C4-2B (cell line): Measurements from ENCODE around the gene AHR.

ENCODE experiments used
- ZFX ChIP-seq: fragments of 450-650 bp; IDR thresholded peaks from 2 replicates; pipeline ENCODE4 v1.6.1; 2017
- TF ChIP-seq, protein P1 (sequence below): fragments of 450-650 bp; conservative IDR thresholded peaks from 2 replicates; pipeline ENCODE4 v1.5.1; 2017; ENCODE audit warnings: mild to moderate bottlenecking

DNA sequence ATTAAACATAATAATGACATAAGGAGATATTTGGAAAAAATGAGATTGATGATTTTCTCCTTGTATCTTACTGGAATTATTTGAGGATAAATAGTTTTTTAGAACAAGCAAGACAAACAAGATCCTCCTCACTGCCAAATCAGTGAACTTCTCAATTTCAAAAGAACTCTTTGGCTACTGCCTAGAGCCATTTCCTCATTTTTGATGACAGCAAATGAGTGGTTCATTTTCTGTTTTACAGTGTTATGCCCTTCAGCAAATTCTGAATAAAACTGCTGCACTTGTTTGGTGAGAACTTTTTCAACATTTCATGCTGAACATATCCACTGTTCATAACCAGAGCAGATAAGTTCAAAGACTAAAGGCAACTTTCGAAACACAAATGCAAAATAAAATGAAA lies 42.5 kb upstream of the AHR start:
- TF ChIP-seq, protein P1, sequence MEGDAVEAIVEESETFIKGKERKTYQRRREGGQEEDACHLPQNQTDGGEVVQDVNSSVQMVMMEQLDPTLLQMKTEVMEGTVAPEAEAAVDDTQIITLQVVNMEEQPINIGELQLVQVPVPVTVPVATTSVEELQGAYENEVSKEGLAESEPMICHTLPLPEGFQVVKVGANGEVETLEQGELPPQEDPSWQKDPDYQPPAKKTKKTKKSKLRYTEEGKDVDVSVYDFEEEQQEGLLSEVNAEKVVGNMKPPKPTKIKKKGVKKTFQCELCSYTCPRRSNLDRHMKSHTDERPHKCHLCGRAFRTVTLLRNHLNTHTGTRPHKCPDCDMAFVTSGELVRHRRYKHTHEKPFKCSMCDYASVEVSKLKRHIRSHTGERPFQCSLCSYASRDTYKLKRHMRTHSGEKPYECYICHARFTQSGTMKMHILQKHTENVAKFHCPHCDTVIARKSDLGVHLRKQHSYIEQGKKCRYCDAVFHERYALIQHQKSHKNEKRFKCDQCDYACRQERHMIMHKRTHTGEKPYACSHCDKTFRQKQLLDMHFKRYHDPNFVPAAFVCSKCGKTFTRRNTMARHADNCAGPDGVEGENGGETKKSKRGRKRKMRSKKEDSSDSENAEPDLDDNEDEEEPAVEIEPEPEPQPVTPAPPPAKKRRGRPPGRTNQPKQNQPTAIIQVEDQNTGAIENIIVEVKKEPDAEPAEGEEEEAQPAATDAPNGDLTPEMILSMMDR = no peak
- TF ChIP-seq ZFX = no peak
